GM21528 (cell line): ENCODE measurements around the gene TAF11.
"Not testable (repeated sequence)": the region's sequence is repeated elsewhere in the genome, so short reads cannot be mapped to it uniquely, and the experiment has no call there.

Source experiments
- ATAC-seq: cut with Tn5 transposase; IDR thresholded peaks from one replicate; pipeline ENCODE4 v1.9.1; 2021; ENCODE audit warnings: mild to moderate bottlenecking, moderate library complexity; ENCODE audit not compliant: unreplicated experiment, low FRiP score

TAF11 gene

GRCh38 chr6:34871853-34872252, 16.0 kb downstream of the TAF11 start:
- no peak for ATAC-seq

- ATAC-seq, result no peak
These were observed 20.4 kb downstream of the TAF11 start for GRCh38 chr6:34867484-34867883.

- ATAC-seq, result no peak
These were observed 21.3 kb downstream of the TAF11 start for GRCh38 chr6:34866509-34866908.

DNA sequence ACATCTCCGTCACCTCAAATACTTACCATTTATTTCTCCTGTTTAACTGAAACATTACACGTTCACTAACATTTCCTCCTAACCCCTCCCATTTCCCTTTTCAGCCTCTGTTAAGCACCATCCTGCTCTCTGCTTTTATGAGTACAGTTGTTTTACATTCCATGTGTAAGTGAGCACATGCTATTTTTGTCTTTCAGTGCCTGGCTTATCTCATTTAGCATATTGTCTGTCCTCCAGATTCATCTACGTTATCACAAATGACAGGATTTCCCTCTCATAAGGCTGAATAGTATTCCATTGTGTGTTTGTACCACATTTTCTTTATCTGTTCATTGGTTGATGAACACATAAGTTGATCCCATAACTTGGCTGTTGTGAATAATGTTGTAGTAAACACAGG, 22.7 kb downstream of the TAF11 start:
- no peak for ATAC-seq

DNA sequence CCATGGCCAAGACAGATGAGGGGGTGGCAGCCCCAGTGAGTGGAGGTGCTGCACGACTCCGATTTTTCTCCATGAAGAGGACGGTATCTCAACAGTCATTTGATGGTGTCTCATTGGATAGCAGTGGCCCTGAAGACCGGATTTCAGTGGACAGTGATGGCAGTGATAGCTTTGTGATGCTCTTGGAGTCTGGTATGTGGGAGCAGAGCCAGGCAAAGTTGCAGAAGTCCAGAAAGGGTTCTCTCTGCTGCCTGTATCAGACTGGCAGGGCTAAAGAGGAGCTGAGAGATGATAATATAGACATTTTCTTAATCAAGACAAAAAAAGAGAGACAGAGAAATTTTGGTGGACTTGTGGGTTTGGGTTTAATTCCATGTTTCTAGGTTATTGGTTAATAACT, 23.8 kb downstream of the TAF11 start:
- ATAC-seq, result no peak

- ATAC-seq, result no peak
These were observed 27.1 kb downstream of the TAF11 start for GRCh38 chr6:34860776-34861175.

DNA sequence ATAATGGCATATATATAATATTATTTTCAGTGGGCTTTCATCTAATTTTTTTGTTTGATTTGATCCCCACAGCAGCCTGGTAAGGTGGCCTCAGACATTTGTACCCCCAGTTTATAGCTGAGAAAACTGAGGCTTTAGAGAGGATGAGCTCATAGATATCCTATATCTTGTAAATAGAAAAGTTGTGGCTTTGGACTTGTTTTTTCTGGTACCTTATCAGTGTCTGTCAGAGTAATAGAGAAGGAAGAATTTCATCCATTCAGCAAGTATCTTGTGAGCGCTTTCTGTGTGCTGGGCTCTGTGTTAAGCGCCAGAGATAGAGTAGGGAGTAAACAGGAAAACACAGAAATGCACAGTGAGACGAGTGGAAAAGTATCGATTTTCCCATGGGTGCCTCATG, 27.9 kb downstream of the TAF11 start:
- ATAC-seq, result no peak

- no peak for ATAC-seq
These were observed 29.2 kb downstream of the TAF11 start for GRCh38 chr6:34858681-34859080.

DNA sequence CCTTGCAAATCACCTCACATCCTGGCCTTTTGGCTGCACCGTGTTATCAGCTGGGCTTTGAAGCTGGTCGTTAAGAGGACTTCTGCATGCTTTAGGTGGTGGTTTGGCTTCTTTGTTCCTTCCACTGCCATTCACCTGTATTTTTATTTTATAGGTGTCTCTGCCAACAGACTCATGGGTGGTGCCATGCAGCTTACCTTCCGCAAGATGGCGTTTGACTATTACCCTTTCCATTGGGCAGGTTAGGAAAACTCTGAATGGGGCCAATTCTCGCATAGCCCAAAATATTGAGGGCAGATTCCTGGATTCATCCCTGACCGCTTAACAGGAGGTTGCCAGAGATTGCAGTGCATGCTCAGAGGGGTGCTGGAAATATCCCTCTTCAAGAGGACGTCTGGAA, 32.4 kb downstream of the TAF11 start:
- no peak for ATAC-seq

DNA sequence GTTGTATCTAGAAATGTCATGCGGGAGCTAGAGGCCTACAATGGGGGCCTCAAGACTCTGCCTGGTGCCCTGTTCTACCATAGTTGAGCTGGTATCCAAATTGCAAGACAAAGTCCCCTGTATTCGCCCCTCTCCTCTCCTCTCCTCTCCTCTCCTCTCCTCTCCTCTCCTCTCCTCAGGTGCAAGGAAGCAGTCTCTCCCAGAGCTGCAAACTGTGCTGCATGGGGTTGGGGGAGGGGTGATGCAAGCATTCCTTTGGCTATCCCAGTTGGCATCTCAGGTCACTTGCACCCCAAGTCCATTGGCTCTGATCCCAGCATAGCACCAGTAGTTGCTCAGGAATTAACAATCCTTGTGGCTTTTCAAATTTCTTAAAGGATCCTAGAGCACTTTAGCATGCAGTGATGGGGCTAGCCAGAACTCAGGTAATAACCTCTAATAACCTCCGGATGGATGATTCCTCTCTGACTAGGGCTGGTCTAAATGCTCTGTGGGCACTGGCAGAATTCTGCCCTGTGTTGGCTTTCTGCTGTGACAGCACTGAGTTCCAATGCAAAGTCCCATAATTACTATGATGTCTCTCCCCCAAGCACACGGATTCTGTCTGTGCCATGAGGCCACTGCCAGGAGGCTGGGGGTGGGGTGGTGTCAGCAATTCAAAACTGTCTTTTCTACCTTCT, 35.3 kb downstream of the TAF11 start:
- ATAC-seq, result no peak

GRCh38 chr6:34851361-34851760, 36.5 kb downstream of the TAF11 start:
- no peak for ATAC-seq

DNA sequence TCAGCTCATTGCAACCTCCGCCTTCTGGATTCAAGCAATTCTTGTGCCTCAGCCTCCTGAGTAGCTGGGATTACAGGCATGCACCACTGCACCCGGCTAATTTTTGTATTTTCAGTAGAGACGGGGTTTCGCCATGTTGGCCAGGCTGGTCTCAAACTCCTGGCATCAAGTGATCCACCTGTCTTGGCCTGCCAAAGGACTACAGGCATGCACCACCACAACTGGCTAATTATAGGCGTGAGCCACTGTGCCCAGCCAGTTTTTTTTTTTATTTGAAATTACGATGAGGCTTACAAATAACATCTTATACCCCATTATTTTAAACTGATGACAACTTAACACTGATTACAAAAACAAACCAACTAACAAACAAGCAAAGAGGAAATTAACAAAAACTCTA, 38.8 kb downstream of the TAF11 start:
- not testable (repeated sequence) for ATAC-seq

DNA sequence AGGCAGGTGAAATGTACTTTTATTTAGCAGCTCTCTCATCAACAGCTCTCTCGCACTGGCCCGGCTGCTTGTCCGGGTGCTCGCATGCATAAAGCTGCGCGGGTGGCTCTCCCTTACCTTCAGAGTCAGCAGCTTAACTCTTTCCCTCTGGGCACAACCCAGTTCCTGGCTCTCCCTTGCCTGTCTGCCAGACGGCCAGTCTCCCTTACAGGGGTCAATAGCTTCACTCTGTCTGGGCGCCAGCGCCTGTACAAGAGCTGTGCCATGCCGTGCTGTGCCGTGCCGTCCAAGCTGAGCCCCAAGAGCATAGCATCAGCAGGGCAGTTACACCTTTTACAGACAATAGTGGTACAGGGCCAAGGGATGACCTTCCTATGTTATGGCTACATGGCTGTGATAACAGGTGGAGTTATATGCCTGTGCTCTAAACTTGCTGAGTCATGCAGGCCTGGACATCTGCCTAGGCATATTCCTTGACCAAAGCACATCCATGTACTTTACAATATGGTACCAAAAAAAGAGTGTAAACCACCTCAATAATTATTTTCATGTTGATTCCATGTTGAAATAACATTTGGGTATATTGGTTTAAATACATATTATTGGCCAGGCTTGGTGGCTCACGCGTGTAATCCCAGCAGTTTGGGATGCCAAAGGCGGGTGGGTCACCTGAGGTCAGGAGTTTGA, 48.0 kb downstream of the TAF11 start:
- ATAC-seq, result no peak

DNA sequence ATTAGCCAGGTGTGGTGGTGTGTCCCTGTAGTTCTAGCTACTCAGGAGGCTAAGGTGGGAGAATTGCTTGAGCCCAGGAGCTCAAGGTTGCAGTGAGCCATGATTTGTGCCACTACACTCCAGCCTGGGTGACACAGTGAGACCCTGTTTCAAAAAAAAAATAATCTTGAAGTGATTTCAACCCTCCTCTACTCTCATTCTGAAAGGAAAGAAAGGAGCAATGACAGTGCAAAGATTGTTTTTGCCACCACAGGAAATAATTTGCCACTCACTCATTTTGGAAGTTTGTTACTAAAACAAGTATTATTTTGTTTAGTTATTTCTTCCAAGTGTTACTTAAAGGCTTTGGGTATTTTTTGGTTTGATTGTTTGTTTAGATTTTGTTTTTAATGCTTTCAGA, 50.3 kb downstream of the TAF11 start:
- no peak for ATAC-seq

DNA sequence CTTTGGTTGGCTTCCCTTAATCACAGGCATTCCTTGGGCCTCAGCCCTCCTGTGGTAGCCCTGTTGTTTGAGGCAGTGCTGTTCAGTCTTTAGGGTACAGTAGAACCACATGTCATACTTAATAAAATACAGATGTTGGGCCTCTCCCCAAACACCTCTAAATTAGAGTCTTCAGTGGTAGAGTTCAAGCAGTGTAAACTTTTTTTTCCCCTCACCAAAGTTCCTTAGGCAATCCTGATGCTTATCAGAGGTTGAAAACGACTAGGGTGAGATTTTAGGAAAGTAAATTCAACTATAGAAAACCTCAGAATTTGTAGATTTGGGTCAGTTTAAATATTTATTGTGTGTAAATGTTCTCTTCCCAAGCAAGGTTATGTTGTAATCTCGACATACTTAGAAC, 51.4 kb downstream of the TAF11 start:
- ATAC-seq, result no peak

- ATAC-seq, result no peak
These were observed 51.8 kb downstream of the TAF11 start for GRCh38 chr6:34836008-34836407.

DNA sequence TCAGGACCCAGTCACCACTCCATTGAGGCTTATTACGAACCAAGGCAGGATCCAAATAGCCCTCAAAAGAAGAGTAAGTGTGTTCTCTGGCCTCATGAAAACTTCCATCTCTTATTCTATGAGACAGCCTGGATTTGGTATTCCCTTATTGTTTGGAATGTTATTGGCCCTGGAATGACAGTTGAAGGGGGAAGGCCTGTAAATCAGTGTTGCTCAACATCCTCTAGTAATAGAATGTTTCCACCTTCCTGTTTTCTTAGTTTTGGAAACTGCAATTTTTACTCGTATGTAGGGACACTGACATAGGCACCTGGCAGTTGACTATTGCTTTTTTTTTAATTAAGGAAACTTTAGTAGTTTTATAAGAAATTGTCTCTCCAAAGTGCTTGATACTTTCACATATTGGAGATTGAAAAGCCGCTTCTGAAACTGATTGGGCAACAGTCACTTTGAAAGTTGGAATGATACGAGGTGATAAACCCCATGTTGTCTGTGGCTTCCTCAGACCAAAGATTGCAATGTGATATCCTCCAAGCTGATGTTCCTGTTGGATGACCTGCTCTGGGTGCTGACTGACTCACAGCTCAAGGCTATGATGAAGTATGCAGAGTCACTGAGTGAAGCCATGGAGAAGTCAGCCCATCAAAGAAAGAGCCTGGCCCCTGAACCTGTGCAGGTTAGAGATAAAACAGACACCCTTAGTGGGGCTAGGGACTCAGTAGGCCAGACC, 52.9 kb downstream of the TAF11 start:
- no peak for ATAC-seq

DNA sequence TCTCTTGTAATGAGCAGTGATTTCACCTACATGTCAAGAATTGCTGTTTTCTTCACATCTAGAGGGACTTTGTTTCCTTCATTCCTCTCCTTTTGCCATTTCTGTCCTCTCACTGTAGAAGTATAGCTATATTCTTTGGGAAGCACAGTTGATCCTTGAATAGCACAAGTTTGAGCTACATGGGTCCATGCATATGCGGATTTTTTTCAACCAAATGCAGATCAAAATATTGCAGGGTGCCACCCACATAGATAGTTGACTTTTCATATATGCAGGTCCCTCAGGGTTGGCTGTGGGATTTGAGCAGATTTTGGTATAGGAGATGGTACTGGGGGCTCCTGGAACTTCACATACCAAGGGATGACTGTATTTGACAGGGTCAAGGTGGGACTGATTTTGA, 54.9 kb downstream of the TAF11 start:
- ATAC-seq, result no peak

DNA sequence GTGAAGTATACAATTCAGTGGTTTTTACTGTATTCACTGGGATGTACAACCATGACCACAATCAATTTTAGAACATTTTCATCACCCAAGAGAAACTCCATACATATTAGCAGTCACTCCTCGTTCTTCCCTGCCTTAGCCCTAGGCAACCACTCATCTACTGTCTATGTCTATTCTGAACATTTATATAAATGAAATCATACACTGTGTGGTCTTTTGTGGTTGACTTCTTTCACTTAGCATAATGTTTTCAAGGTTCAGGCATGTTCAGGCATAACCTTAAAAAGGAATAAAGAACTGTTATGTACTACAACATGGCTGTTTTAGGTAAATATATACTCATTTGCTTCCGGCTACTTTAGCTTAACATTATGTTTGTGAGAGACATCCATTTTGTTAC, 58.7 kb downstream of the TAF11 start:
- ATAC-seq, result no peak
